Neural crest cell (in vitro differentiated cells): Measurements from ENCODE around the gene DSG4. TPM values are rescaled to one million over a fixed set of nuclear protein-coding genes. Genes with fewer than 3 reads are reported as not detected.
"Not testable (repeated sequence)": the region's sequence is repeated elsewhere in the genome, so short reads cannot be mapped to it uniquely, and the experiment has no call there.

Experiments used
- DNase-seq: peaks from one replicate; pipeline ENCODE4 v3.0.0; 2021; ENCODE audit warnings: low read depth, mixed read lengths, low spot score
- H3K27ac Mint-ChIP-seq: one replicate; pipeline ENCODE4 v1.8.0; 2021; ENCODE audit warnings: mild to moderate bottlenecking, mixed read lengths; ENCODE audit not compliant: unreplicated experiment
- H3K27me3 Mint-ChIP-seq: 2 replicates; pipeline ENCODE4 v1.8.0; 2021; ENCODE audit warnings: low read depth, mild to moderate bottlenecking, mixed read lengths
- H3K36me3 Mint-ChIP-seq: 2 replicates; pipeline ENCODE4 v1.8.0; 2021; ENCODE audit warnings: low read depth, mild to moderate bottlenecking, mixed read lengths
- H3K4me1 Mint-ChIP-seq: 2 replicates; pipeline ENCODE4 v1.8.0; 2021; ENCODE audit warnings: mixed read lengths
- H3K4me3 Mint-ChIP-seq: one replicate; pipeline ENCODE4 v1.8.0; 2021; ENCODE audit warnings: mild to moderate bottlenecking, mixed read lengths
- H3K9me3 Mint-ChIP-seq: 2 replicates; pipeline ENCODE4 v1.8.0; 2021; ENCODE audit warnings: mixed read lengths
- long read RNA-seq: library from polyadenylated mRNA; unstranded; transcript quantifications from one replicate; pipeline ENCODE4 v2.0.0, GENCODE V29; 2020
- total RNA-seq: library from RNA; stranded (reverse); gene quantifications from 2 replicates; pipeline ENCODE4 v1.2.1, GENCODE V29; 2021
- TF ChIP-seq, protein P1 (sequence below): fragments of 200-600 bp; sonication (generic); conservative IDR thresholded peaks from 2 replicates; pipeline ENCODE4 v1.5.0; 2021; ENCODE audit warnings: antibody characterized with exemption, mild to moderate bottlenecking

The DSG4 gene, protein sequence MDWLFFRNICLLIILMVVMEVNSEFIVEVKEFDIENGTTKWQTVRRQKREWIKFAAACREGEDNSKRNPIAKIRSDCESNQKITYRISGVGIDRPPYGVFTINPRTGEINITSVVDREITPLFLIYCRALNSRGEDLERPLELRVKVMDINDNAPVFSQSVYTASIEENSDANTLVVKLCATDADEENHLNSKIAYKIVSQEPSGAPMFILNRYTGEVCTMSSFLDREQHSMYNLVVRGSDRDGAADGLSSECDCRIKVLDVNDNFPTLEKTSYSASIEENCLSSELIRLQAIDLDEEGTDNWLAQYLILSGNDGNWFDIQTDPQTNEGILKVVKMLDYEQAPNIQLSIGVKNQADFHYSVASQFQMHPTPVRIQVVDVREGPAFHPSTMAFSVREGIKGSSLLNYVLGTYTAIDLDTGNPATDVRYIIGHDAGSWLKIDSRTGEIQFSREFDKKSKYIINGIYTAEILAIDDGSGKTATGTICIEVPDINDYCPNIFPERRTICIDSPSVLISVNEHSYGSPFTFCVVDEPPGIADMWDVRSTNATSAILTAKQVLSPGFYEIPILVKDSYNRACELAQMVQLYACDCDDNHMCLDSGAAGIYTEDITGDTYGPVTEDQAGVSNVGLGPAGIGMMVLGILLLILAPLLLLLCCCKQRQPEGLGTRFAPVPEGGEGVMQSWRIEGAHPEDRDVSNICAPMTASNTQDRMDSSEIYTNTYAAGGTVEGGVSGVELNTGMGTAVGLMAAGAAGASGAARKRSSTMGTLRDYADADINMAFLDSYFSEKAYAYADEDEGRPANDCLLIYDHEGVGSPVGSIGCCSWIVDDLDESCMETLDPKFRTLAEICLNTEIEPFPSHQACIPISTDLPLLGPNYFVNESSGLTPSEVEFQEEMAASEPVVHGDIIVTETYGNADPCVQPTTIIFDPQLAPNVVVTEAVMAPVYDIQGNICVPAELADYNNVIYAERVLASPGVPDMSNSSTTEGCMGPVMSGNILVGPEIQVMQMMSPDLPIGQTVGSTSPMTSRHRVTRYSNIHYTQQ
- total RNA-seq, result not detected in 2 replicates
- long read RNA-seq, result 0 reads

DNA sequence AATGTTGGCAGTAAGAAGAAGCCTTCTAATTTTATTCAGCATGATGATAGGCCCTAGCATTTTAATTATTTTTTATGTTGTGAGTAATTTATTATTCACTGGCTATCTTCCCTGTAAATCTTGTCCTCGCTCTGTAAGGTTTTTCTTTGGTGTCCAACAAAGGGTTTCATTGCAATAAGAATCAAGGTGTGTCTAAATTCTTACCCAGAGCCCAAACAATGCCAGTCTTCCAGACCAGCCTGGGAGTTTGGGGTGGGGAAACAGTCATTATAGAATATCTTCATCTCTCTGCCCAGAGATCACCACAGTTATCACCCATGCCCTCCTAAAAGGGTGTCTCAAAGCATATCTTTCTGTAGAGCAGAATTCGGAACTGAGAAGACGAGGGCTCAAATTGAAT lies at the start of gene DSG4:
TSS of gene DSG4 (plus strand) at position 301 of the 400 bp plus-strand sequence. CDS start 135 bp downstream, outside the sequence.
- Mint-ChIP-seq H3K27ac (no peak within 1 kb of the TSS), H3K36me3 (no peaks in the 10 kb centered on the region), H3K27me3 (no peaks in the 10 kb centered on the region), H3K4me1 (no peaks in the 10 kb centered on the region), H3K4me3 (no peak within 1 kb of the TSS), H3K9me3 (no peaks in the 10 kb centered on the region)
- DNase-seq, result no peak
- TF ChIP-seq, protein P1, sequence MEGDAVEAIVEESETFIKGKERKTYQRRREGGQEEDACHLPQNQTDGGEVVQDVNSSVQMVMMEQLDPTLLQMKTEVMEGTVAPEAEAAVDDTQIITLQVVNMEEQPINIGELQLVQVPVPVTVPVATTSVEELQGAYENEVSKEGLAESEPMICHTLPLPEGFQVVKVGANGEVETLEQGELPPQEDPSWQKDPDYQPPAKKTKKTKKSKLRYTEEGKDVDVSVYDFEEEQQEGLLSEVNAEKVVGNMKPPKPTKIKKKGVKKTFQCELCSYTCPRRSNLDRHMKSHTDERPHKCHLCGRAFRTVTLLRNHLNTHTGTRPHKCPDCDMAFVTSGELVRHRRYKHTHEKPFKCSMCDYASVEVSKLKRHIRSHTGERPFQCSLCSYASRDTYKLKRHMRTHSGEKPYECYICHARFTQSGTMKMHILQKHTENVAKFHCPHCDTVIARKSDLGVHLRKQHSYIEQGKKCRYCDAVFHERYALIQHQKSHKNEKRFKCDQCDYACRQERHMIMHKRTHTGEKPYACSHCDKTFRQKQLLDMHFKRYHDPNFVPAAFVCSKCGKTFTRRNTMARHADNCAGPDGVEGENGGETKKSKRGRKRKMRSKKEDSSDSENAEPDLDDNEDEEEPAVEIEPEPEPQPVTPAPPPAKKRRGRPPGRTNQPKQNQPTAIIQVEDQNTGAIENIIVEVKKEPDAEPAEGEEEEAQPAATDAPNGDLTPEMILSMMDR, result no peak

DNA sequence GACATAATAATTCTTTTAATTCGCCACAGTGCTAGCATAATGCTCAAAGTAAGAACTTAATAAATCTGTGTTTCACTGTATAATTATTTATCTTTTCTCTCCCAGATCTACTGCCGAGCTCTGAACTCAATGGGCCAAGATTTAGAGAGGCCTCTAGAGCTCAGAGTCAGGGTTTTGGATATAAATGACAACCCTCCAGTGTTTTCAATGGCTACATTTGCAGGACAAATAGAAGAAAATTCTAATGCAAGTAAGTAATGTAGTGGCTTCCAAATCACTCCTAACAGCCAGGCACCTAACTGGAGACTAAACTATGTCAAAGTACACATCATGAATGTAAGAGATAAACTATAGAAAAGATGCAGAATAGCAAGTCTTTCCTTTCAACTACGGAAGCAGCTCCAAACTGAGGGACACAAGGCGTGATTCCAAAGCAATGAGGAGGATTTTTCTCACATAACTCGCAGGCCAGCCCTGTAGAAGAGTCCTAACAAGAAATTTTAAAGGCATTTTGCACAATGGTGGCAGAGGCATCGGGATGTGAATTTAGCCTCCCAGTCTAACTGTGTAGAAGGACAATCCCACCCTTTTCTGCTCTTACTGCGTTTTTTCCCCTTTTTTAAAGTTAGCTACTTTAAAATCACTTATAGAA lies 46.7 kb upstream of the DSG4 start:
- DNase-seq, result no peak
- Mint-ChIP-seq H3K36me3 (no peaks in the 10 kb centered on the region), H3K4me3 (no peak overlapping the region), H3K9me3 (no peaks in the 10 kb centered on the region), H3K27me3 (no peaks in the 10 kb centered on the region), H3K27ac (no peak overlapping the region), H3K4me1 (no peaks in the 10 kb centered on the region)
- TF ChIP-seq, protein P1, result no peak

DNA sequence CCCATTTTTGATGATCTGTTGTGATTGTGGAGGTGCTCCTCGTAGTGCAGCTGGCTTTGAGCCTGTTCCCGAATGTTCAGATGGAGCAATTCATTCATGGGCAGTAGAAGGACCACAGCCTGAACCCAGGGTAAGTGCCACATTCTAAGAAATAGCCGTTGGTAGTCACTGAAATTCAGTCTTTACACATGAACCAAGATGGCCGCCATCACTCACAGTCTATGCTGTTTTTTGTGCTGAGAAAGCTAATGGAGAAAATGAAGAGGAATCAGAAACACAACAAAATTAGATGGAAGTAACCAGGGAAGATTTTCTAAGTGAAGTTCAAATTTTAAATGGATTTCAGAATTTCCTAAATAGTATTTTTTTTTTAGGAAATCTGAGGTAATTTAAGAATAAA lies 33.1 kb upstream of the DSG4 start:
- no peaks in the 10 kb centered on the region for H3K27me3 Mint-ChIP-seq
- no peak overlapping the region for H3K4me3 Mint-ChIP-seq
- no peaks in the 10 kb centered on the region for H3K4me1 Mint-ChIP-seq
- H3K36me3 Mint-ChIP-seq, result no peaks in the 10 kb centered on the region
- H3K9me3 Mint-ChIP-seq, result peaks cover 3% of the 10 kb centered on the region
- no peak for DNase-seq
- H3K27ac Mint-ChIP-seq, result no peak overlapping the region
- TF ChIP-seq, protein P1, result no peak

DNA sequence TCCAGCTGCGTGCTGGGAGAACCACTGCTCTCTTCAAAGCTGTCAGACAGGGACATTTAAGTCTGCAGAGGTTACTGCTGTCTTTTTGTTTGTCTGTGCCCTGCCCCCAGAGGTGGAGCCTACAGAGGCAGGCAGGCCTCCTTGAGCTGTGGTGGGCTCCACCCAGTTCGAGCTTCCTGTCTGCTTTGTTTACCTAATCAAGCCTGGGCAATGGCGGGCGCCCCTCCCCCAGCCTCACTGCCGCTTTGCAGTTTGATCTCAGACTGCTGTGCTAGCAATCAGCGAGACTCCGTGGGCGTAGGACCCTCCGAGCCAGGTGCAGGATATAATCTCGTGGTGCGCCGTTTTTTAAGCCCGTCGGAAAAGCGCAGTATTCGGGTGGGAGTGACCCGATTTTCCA lies 23.2 kb upstream of the DSG4 start:
- H3K36me3 Mint-ChIP-seq, H3K27me3 Mint-ChIP-seq, H3K4me1 Mint-ChIP-seq, H3K27ac Mint-ChIP-seq, H3K4me3 Mint-ChIP-seq, DNase-seq, H3K9me3 Mint-ChIP-seq: not testable (repeated sequence)

DNA sequence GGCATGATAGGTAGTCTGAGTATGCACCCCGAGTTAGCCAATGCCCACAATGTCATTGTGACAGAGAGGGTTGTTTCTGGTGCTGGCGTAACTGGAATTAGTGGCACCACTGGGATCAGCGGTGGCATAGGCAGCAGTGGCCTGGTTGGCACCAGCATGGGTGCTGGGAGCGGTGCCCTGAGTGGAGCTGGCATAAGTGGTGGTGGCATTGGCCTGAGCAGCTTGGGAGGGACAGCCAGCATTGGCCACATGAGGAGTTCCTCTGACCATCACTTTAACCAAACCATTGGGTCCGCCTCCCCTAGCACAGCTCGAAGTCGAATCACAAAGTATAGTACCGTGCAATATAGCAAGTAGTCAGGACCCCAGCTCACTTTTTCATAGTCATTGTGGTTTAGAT lies 21.6 kb upstream of the DSG4 start:
- Mint-ChIP-seq H3K36me3 (peaks cover 5% of the 10 kb centered on the region), H3K27me3 (no peaks in the 10 kb centered on the region), H3K4me3 (no peak overlapping the region), H3K27ac (no peak overlapping the region), H3K9me3 (peaks cover 9% of the 10 kb centered on the region), H3K4me1 (no peaks in the 10 kb centered on the region)
- TF ChIP-seq, protein P1, result no peak
- DNase-seq, result no peak
